Peyer's patch (tissue), 4 donors: ENCODE measurements around the gene OTOS. TPM values are rescaled to one million over a fixed set of nuclear protein-coding genes. Genes with fewer than 3 reads are reported as not detected.

Source experiments
- DNase-seq, 3 donors: peaks; one replicate each; pipeline ENCODE4 v3.0.0-alpha.2; 2017 to 2019
- H3K27ac ChIP-seq, 4 donors: fragments of 200-600 bp; sonication (generic); one replicate each; pipeline ENCODE4 v1.5.1; 2016 to 2019
- H3K27me3 ChIP-seq, 2 donors: fragments of 200-600 bp; sonication (generic); one replicate each; pipeline ENCODE4 v1.5.1; 2019
- H3K36me3 ChIP-seq, 3 donors: fragments of 200-600 bp; sonication (generic); one replicate each; pipeline ENCODE4 v1.5.1; 2016 to 2019
- H3K4me1 ChIP-seq, 4 donors: fragments of 200-600 bp; sonication (generic); one replicate each; pipeline ENCODE4 v1.5.1; 2016 to 2019
- H3K4me3 ChIP-seq, 4 donors: fragments of 200-600 bp; sonication (generic); 1 replicate in 3 of 4; 2 replicates in 1 of 4; pipeline ENCODE4 v1.5.1; 2016 to 2019; ENCODE audit warnings: mild to moderate bottlenecking in 1 of 4
- H3K9me3 ChIP-seq, 4 donors: fragments of 200-600 bp; sonication (generic); one replicate each; pipeline ENCODE4 v1.5.1; 2016 to 2019; ENCODE audit warnings: mild to moderate bottlenecking in 1 of 4
- POLR2A ChIP-seq, 2 donors: fragments of 450-650 bp; IDR thresholded peaks; one replicate each; pipeline ENCODE4 v1.5.1; 2017; ENCODE audit warnings: antibody characterized with exemption in 2 of 2, mild to moderate bottlenecking in 2 of 2, moderate library complexity in 2 of 2
- total RNA-seq, 4 donors: library from RNA; depleted of rRNA; stranded (reverse); fragments of >200 nt; gene quantifications; one replicate each; pipeline ENCODE4 v1.1.0, GENCODE V29; 2016
- TF ChIP-seq, protein P1 (sequence below), 6 experiments: fragments of 450-650 bp in 4 of 6; fragments of 200-600 bp in 2 of 6; sonication (generic) in 1 of 6; IDR thresholded peaks; one replicate each; pipeline ENCODE4 v1.5.1; 2017 to 2019; ENCODE audit warnings: antibody characterized with exemption in 6 of 6, mild to moderate bottlenecking in 3 of 6, moderate library complexity in 1 of 6

The OTOS gene
- total RNA-seq, 4 donors from 2014 or later: not detected

DNA sequence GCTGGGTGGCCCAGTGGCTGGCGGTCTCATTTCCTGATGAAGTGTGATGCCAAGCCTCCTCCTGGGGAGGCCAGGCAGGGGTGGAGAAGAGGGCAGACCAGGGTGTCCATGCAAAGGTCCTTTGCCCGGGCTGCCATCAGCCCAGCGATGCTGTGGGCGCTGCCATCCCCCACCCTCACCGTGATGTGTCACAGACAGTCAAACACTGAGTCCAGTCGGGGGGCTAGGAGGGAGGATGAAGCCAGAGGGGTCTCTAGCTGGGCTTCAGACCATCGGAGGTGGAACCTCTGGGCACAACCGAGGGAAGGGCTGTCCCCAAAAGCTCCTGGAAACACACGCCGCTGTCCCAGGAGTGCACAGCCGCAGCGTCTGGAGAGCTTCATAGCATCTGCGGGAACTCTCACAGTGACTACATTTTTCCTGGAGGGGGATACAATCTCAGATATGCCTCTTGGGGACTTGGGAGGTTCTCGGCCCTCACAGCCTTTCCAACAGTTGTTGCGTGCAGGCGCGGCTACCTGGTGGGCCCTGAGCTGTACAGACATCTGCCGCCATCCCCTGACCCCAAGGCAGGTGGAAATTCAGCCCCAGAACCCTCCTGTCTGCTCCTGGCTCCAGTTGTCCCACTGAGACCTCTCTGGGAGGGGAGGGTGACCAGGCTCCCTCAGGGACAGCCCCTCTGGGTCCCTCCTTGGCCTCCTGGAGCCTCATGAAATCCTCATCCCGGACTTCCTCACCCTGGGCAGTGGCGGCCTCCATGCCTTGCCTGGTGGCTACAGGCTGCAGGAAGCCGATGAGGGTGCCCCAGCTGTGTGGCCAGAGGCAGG is 26.5 kb upstream of the OTOS start:
- Histone ChIP-seq H3K9me3 (no peaks in the 10 kb centered on the region), H3K27me3 (no peaks in the 10 kb centered on the region), H3K27ac (no peak overlapping the region), H3K36me3 (no peaks in the 10 kb centered on the region), H3K4me1 (no peaks in the 10 kb centered on the region), H3K4me3 (no peak overlapping the region)
- TF ChIP-seq POLR2A (IDR thresholded peaks at IDR 0.05): no peak
- TF ChIP-seq, protein P1, sequence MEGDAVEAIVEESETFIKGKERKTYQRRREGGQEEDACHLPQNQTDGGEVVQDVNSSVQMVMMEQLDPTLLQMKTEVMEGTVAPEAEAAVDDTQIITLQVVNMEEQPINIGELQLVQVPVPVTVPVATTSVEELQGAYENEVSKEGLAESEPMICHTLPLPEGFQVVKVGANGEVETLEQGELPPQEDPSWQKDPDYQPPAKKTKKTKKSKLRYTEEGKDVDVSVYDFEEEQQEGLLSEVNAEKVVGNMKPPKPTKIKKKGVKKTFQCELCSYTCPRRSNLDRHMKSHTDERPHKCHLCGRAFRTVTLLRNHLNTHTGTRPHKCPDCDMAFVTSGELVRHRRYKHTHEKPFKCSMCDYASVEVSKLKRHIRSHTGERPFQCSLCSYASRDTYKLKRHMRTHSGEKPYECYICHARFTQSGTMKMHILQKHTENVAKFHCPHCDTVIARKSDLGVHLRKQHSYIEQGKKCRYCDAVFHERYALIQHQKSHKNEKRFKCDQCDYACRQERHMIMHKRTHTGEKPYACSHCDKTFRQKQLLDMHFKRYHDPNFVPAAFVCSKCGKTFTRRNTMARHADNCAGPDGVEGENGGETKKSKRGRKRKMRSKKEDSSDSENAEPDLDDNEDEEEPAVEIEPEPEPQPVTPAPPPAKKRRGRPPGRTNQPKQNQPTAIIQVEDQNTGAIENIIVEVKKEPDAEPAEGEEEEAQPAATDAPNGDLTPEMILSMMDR (IDR thresholded peaks at IDR 0.05): no peak
- DNase-seq: no peak

DNA sequence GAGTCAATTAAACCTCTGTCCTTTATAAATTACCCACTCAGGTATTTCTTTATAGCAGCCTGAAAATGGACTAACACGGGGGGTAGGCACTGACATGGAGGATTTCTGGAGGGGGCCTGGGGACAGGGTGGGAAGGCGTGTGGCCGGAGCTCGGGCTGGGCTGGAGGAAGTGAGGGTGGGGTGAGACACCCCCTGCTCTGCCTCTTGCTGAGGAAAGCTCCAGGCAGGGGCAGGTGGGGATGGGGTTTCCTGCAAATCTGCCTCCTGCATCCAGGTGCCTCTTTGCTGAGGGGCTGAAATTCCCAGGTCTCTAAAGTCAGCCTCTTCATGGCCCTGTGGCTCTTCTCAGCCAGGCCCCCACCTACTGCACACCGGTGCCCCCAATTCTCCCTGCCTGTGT is 25.7 kb upstream of the OTOS start:
- Histone ChIP-seq H3K4me3 (no peak overlapping the region), H3K27me3 (no peaks in the 10 kb centered on the region), H3K27ac (no peak overlapping the region), H3K9me3 (no peaks in the 10 kb centered on the region), H3K4me1 (no peaks in the 10 kb centered on the region), H3K36me3 (no peaks in the 10 kb centered on the region)
- TF ChIP-seq, protein P1 (IDR thresholded peaks at IDR 0.05): no peak
- TF ChIP-seq POLR2A (IDR thresholded peaks at IDR 0.05): no peak
- DNase-seq: no peak

DNA sequence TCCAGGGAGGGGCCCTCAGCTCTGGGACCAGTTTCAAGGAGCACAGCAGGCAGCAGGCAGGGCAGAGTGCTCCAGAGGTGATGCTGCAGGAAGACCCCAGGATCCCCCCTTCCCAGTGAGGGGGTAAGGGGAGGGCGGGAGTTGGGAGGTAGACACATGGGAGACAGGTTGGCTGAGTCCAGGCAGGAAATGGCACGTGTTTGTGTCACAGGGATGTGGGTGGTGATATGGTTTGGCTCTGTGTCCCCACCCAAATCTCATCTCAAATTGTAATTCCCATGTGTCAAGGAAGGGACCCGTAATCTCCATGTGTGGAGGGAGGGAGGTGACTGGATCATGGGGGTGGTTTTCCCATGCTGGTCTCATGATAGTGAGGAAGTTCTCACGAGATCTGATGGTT is 25.2 kb upstream of the OTOS start:
- Histone ChIP-seq H3K4me1 (no peaks in the 10 kb centered on the region), H3K27me3 (no peaks in the 10 kb centered on the region), H3K36me3 (no peaks in the 10 kb centered on the region), H3K4me3 (no peak overlapping the region), H3K27ac (no peak overlapping the region), H3K9me3 (no peaks in the 10 kb centered on the region)
- TF ChIP-seq, protein P1 (IDR thresholded peaks at IDR 0.05): no peak
- no peak for TF ChIP-seq POLR2A (IDR thresholded peaks at IDR 0.05)
- no peak for DNase-seq

DNA sequence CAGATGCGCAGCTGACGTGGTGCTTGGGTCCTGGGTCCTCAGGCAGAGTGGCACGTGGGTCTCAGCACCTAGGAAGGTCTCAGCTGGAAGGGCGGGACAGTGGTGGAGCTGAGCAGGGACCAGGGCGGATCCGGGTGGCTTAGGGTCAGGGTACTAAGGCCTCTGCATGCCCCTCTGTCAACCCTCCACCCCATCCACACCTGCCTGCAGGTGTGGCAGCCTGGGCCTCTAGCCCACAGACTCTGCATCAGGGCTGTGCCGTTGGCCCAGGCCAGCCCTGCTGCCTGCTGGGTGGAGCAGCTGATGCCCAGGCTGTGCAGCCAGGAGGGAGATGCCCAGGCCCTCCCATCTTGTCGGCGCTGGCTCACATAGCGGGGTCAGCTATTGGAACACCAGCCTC is 24.6 kb upstream of the OTOS start:
- Histone ChIP-seq H3K4me3 (no peak overlapping the region), H3K9me3 (no peaks in the 10 kb centered on the region), H3K36me3 (no peaks in the 10 kb centered on the region), H3K27ac (no peak overlapping the region), H3K4me1 (no peaks in the 10 kb centered on the region), H3K27me3 (no peaks in the 10 kb centered on the region)
- TF ChIP-seq, protein P1 (IDR thresholded peaks at IDR 0.05): no peak
- TF ChIP-seq POLR2A (IDR thresholded peaks at IDR 0.05): no peak
- peak in 1 of 3 donors; percentile 36 for DNase-seq

DNA sequence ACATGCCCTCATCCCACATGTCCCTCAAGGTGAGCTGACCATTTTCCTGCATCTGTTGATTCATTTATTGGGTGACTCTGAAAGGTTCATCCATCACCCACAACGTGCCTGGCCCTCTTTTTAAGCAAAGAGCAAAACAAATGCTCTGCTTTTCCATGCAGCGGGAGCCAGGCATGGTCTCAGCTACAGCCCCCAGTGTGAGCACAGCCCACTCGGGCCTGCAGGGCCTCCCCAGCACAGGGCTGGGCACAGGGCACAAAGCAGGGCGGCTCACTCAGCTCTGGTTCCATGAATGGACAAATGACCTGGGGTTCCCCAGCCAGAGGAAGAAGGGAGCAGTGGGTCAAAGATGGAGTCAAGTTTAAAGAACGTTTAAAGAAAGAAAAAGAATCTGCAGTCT is 24.1 kb upstream of the OTOS start:
- no peaks in the 10 kb centered on the region for H3K27me3 ChIP-seq
- no peak overlapping the region for H3K4me3 ChIP-seq
- DNase-seq: no peak
- H3K9me3 ChIP-seq: no peaks in the 10 kb centered on the region
- H3K36me3 ChIP-seq: no peaks in the 10 kb centered on the region
- TF ChIP-seq, protein P1 (IDR thresholded peaks at IDR 0.05): no peak
- no peak for TF ChIP-seq POLR2A (IDR thresholded peaks at IDR 0.05)
- no peak overlapping the region for H3K27ac ChIP-seq
- no peaks in the 10 kb centered on the region for H3K4me1 ChIP-seq
